Measurements from ENCODE around the gene FUCA1. TPM values are rescaled to one million over a fixed set of nuclear protein-coding genes. Genes with fewer than 3 reads are reported as not detected.

Gene FUCA1
- total RNA-seq, 1 donor from 2014 or later = 18.1 TPM

DNA sequence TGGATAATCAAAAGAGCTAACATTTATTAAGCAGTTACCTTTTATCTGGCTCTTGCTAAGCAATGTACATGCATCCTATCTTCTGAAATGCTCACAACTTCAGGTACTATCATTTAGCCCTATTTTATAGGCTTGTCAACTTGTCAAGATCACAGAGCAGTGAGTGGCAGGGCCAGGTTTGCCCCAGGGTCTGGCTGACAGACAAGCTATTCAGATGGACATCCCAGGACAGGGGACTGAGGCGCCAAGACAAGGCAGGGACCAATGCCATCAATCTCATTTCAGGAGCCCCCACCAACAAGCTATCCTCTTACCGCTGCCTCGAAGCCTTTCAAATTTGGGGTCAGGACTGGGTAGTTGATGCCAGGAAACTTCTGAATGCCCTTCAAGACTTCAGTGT lies 51.7 kb downstream of the FUCA1 start:
- Mint-ChIP-seq H3K4me1 (ENCODE audit: low read depth) (no peaks in the 10 kb centered on the region), H3K27ac (no peak overlapping the region)
- no peak for DNase-seq (ENCODE audit: low spot score, unreplicated experiment)

DNA sequence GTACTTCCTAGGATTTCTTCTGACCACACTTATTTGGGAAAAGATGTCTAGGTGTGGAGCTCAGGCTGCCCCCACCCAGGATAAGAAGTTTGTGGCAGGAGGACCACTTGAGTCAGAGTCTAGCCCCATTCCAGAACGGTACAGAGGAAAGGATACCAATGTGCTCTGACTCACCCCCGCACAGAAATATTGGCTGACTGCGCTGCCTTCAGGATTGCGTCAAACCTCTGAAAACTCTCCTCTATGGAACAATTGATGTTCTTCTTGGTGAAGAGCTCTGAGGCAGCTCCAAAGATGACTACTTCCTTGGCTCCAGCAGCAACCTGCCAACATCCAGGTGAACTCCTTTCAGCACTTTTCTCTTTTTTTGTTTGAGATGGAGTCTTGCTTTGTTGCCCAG lies 54.1 kb downstream of the FUCA1 start:
- peaks cover 8% of the 10 kb centered on the region for H3K36me3 Mint-ChIP-seq (ENCODE audit: insufficient read depth)
- H3K9me3 Mint-ChIP-seq (ENCODE audit: low read depth) = no peaks in the 10 kb centered on the region
- H3K4me3 Mint-ChIP-seq (ENCODE audit: low read depth) = no peak overlapping the region
- no peaks in the 10 kb centered on the region for H3K27me3 Mint-ChIP-seq
- TF ChIP-seq, protein P1, sequence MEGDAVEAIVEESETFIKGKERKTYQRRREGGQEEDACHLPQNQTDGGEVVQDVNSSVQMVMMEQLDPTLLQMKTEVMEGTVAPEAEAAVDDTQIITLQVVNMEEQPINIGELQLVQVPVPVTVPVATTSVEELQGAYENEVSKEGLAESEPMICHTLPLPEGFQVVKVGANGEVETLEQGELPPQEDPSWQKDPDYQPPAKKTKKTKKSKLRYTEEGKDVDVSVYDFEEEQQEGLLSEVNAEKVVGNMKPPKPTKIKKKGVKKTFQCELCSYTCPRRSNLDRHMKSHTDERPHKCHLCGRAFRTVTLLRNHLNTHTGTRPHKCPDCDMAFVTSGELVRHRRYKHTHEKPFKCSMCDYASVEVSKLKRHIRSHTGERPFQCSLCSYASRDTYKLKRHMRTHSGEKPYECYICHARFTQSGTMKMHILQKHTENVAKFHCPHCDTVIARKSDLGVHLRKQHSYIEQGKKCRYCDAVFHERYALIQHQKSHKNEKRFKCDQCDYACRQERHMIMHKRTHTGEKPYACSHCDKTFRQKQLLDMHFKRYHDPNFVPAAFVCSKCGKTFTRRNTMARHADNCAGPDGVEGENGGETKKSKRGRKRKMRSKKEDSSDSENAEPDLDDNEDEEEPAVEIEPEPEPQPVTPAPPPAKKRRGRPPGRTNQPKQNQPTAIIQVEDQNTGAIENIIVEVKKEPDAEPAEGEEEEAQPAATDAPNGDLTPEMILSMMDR (IDR thresholded peaks at IDR 0.05; ENCODE audit: unreplicated experiment) = no peak
- H3K27ac Mint-ChIP-seq = no peak overlapping the region
- no peak for DNase-seq (ENCODE audit: low spot score, unreplicated experiment)
- H3K4me1 Mint-ChIP-seq (ENCODE audit: low read depth) = no peaks in the 10 kb centered on the region

More for the DNA sequence above, 51.7 kb downstream of the FUCA1 start:
- no peak overlapping the region for H3K4me3 Mint-ChIP-seq (ENCODE audit: low read depth)
- H3K36me3 Mint-ChIP-seq (ENCODE audit: insufficient read depth) = peaks cover 8% of the 10 kb centered on the region
- TF ChIP-seq, protein P1 (IDR thresholded peaks at IDR 0.05; ENCODE audit: unreplicated experiment) = no peak
- no peaks in the 10 kb centered on the region for H3K27me3 Mint-ChIP-seq
- H3K9me3 Mint-ChIP-seq (ENCODE audit: low read depth) = no peaks in the 10 kb centered on the region

DNA sequence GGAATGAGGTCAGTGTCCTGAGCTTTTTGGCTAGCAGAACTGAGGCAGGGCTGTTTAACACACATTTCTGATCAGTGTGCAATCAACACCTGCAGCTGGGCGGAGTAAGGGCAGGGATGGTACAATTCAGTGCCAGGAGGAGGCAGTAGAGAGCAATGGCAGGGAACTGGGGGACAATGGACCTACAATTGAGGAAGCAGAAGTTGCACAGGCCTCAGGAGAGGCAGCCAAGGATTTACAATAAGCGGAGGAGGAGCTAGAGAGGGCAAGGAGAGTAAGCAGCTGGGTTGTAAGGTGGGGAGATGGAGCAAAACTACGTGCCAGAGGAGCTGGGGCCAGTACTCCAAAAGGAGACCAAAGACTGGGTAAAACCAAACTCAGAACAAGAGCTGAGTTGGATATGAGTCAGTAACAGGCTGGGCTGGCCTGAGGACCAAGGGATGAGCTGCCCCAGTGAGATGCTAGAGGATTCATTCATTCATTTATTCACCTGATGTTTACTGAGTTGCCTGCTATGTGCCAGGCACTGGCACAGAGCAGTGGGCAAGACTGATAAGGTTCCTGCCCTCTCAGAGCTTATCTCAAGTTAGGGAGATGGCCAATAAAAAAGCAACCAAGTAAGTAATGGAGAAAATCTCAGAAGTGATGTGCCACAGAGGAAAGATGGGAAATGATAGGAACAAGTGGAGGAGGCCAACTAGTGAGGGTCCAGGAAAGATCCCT lies 57.1 kb downstream of the FUCA1 start:
- Mint-ChIP-seq H3K36me3 (ENCODE audit: insufficient read depth) (peaks cover 13% of the 10 kb centered on the region), H3K27ac (peak overlapping the region; percentile 26), H3K27me3 (no peaks in the 10 kb centered on the region), H3K4me3 (ENCODE audit: low read depth) (no peak overlapping the region), H3K4me1 (ENCODE audit: low read depth) (no peaks in the 10 kb centered on the region), H3K9me3 (ENCODE audit: low read depth) (no peaks in the 10 kb centered on the region)
- no peak for DNase-seq (ENCODE audit: low spot score, unreplicated experiment)
- TF ChIP-seq, protein P1 (IDR thresholded peaks at IDR 0.05; ENCODE audit: unreplicated experiment) = peak; percentile 61

DNA sequence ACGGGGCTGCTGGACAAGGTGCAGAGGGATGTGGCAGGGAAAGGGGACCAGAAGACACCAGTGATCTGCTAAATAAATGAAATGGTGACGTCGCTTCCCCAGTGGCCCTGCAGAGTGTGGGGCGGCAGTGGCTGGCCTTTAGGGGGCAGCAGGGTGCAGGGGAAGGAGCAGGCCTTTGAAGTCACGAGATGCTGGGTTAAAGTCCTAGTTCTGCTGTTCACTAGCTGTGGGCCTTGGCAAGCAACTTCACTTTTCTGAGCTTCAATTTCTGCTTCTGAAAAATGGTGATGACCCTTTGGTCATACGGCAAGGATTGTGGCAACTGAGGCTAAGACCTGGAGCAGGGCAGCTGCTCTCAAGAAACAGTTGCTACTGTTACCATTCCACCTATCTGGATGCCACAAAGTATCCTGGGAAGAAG lies 58.3 kb downstream of the FUCA1 start:
- H3K4me3 Mint-ChIP-seq (ENCODE audit: low read depth) = no peak overlapping the region
- H3K27ac Mint-ChIP-seq = no peak overlapping the region

DNA sequence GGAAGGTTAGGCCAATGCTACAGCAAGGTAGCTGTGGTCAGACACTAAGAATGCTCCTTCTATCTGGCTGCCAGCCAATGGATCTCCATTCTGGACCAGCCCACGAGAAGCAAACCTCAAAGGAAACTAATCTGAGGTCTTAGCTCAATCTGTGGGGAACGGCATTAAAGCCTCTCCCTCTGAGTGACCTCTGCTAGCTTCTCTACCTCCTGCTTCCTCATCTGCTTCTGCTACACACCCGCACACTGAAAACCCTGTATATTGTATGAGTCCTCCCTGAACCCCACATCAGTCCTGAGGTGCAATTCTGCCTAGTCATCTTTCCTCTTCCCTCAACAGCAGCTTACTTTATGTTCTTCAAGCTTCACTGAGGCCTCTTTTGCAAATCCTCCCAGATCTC lies 60.6 kb downstream of the FUCA1 start:
- DNase-seq (ENCODE audit: low spot score, unreplicated experiment) = no peak
- Mint-ChIP-seq H3K27me3 (no peaks in the 10 kb centered on the region), H3K9me3 (ENCODE audit: low read depth) (no peaks in the 10 kb centered on the region), H3K4me1 (ENCODE audit: low read depth) (no peaks in the 10 kb centered on the region), H3K36me3 (ENCODE audit: insufficient read depth) (peaks cover 16% of the 10 kb centered on the region), H3K4me3 (ENCODE audit: low read depth) (no peak overlapping the region), H3K27ac (no peak overlapping the region)
- TF ChIP-seq, protein P1 (IDR thresholded peaks at IDR 0.05; ENCODE audit: unreplicated experiment) = no peak

More for the DNA sequence above, 58.3 kb downstream of the FUCA1 start:
- no peak for DNase-seq (ENCODE audit: low spot score, unreplicated experiment)
- Mint-ChIP-seq H3K4me1 (ENCODE audit: low read depth) (no peaks in the 10 kb centered on the region), H3K27me3 (no peaks in the 10 kb centered on the region), H3K36me3 (ENCODE audit: insufficient read depth) (peaks cover 19% of the 10 kb centered on the region), H3K9me3 (ENCODE audit: low read depth) (no peaks in the 10 kb centered on the region)
- TF ChIP-seq, protein P1 (IDR thresholded peaks at IDR 0.05; ENCODE audit: unreplicated experiment) = peak; percentile 69
